ENCODE data around the gene DEXI.

The DEXI gene

GRCh38 chr16:10896723-10897122, 45.5 kb downstream of the DEXI start:
- Histone ChIP-seq H3K9me3 (ENCODE audit: control insufficient read depth, insufficient read depth, low read length) (no peaks in the 10 kb centered on the region), H3F3A (ENCODE audit: control insufficient read depth, insufficient read depth) (peaks cover 24% of the 10 kb centered on the region), H3K27me3 (ENCODE audit: control insufficient read depth, low read length) (no peaks in the 10 kb centered on the region), H3K4me1 (ENCODE audit: control insufficient read depth, low read length) (peaks cover 61% of the 10 kb centered on the region), H3K4me2 (ENCODE audit: low read length) (peak overlapping the region; percentile 65), H3K4me3 (ENCODE audit: low read length) (peak overlapping the region; percentile 50), H3K9me2 (replicated peaks; ENCODE audit: control insufficient read depth, low read length) (no peaks in the 10 kb centered on the region), H3K36me3 (ENCODE audit: control insufficient read depth, low read length) (peaks cover 71% of the 10 kb centered on the region), H3K27ac (ENCODE audit: low read depth, low read length) (peak overlapping the region; percentile 86), H4K20me1 (ENCODE audit: control insufficient read depth, insufficient read depth, low read depth, low read length) (0 out of 2 replicates have a peak, but pooled peaks cover 4% of the 10 kb centered on the region), H3K79me2 (ENCODE audit: control insufficient read depth, low read length) (peaks cover 34% of the 10 kb centered on the region)
- TF ChIP-seq, protein P1, sequence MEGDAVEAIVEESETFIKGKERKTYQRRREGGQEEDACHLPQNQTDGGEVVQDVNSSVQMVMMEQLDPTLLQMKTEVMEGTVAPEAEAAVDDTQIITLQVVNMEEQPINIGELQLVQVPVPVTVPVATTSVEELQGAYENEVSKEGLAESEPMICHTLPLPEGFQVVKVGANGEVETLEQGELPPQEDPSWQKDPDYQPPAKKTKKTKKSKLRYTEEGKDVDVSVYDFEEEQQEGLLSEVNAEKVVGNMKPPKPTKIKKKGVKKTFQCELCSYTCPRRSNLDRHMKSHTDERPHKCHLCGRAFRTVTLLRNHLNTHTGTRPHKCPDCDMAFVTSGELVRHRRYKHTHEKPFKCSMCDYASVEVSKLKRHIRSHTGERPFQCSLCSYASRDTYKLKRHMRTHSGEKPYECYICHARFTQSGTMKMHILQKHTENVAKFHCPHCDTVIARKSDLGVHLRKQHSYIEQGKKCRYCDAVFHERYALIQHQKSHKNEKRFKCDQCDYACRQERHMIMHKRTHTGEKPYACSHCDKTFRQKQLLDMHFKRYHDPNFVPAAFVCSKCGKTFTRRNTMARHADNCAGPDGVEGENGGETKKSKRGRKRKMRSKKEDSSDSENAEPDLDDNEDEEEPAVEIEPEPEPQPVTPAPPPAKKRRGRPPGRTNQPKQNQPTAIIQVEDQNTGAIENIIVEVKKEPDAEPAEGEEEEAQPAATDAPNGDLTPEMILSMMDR (IDR thresholded peaks at IDR 0.05; ENCODE audit: low read depth, low read length, poor library complexity, severe bottlenecking) = no peak
- no peak for TF ChIP-seq EZH2phosphoT487 (IDR thresholded peaks at IDR 0.05; ENCODE audit: borderline replicate concordance, low read length)

GRCh38 chr16:10896165-10896564, 46.1 kb downstream of the DEXI start:
- H3K4me1 ChIP-seq (ENCODE audit: control insufficient read depth, low read length) = peaks cover 66% of the 10 kb centered on the region
- TF ChIP-seq EZH2phosphoT487 (IDR thresholded peaks at IDR 0.05; ENCODE audit: borderline replicate concordance, low read length) = no peak
- TF ChIP-seq, protein P1 (IDR thresholded peaks at IDR 0.05; ENCODE audit: low read depth, low read length, poor library complexity, severe bottlenecking) = no peak
- peak overlapping the region; percentile 65 for H3K4me2 ChIP-seq (ENCODE audit: low read length)
- H3K36me3 ChIP-seq (ENCODE audit: control insufficient read depth, low read length) = peaks cover 67% of the 10 kb centered on the region
- H3K27me3 ChIP-seq (ENCODE audit: control insufficient read depth, low read length) = no peaks in the 10 kb centered on the region
- peak overlapping the region; percentile 50 for H3K4me3 ChIP-seq (ENCODE audit: low read length)
- peak overlapping the region; percentile 86 for H3K27ac ChIP-seq (ENCODE audit: low read depth, low read length)
- H4K20me1 ChIP-seq (ENCODE audit: control insufficient read depth, insufficient read depth, low read depth, low read length) = 0 out of 2 replicates have a peak, but pooled peaks cover 4% of the 10 kb centered on the region
- no peaks in the 10 kb centered on the region for H3K9me2 ChIP-seq (replicated peaks; ENCODE audit: control insufficient read depth, low read length)
- H3K9me3 ChIP-seq (ENCODE audit: control insufficient read depth, insufficient read depth, low read length) = no peaks in the 10 kb centered on the region
- peaks cover 28% of the 10 kb centered on the region for H3F3A ChIP-seq (ENCODE audit: control insufficient read depth, insufficient read depth)
- H3K79me2 ChIP-seq (ENCODE audit: control insufficient read depth, low read length) = peaks cover 34% of the 10 kb centered on the region

GRCh38 chr16:10895053-10895946, 47.0 kb downstream of the DEXI start:
- 0 out of 2 replicates have a peak, but pooled peaks cover 4% of the 10 kb centered on the region for H4K20me1 ChIP-seq (ENCODE audit: control insufficient read depth, insufficient read depth, low read depth, low read length)
- peak overlapping the region; percentile 50 for H3K4me3 ChIP-seq (ENCODE audit: low read length)
- peaks cover 41% of the 10 kb centered on the region for H3K79me2 ChIP-seq (ENCODE audit: control insufficient read depth, low read length)
- peaks cover 62% of the 10 kb centered on the region for H3K36me3 ChIP-seq (ENCODE audit: control insufficient read depth, low read length)
- H3K9me3 ChIP-seq (ENCODE audit: control insufficient read depth, insufficient read depth, low read length) = no peaks in the 10 kb centered on the region
- H3K27ac ChIP-seq (ENCODE audit: low read depth, low read length) = peak overlapping the region; percentile 86
- H3F3A ChIP-seq (ENCODE audit: control insufficient read depth, insufficient read depth) = peaks cover 37% of the 10 kb centered on the region
- TF ChIP-seq, protein P1 (IDR thresholded peaks at IDR 0.05; ENCODE audit: low read depth, low read length, poor library complexity, severe bottlenecking) = no peak
- no peak for TF ChIP-seq EZH2phosphoT487 (IDR thresholded peaks at IDR 0.05; ENCODE audit: borderline replicate concordance, low read length)
- no peaks in the 10 kb centered on the region for H3K27me3 ChIP-seq (ENCODE audit: control insufficient read depth, low read length)
- peak overlapping the region; percentile 65 for H3K4me2 ChIP-seq (ENCODE audit: low read length)
- no peaks in the 10 kb centered on the region for H3K9me2 ChIP-seq (replicated peaks; ENCODE audit: control insufficient read depth, low read length)
- peaks cover 75% of the 10 kb centered on the region for H3K4me1 ChIP-seq (ENCODE audit: control insufficient read depth, low read length)
